NCI-H146 treated with DMSO at 0.1 percent for 48 hours (cell line): ENCODE measurements around the gene ASAH2B.

ENCODE experiments used
- DNase-seq: peaks from one replicate; lab custom pipeline; 2025; ENCODE audit not compliant: unreplicated experiment; lab: John Stamatoyannopoulos, UW

The ASAH2B gene

GRCh38 chr10:50796693-50797092 is 57.0 kb downstream of the ASAH2B start:
- no peak for DNase-seq

- no peak for DNase-seq
Measured at GRCh38 chr10:50798297-50798696, 58.6 kb downstream of the ASAH2B start.

- DNase-seq, result no peak
Measured at GRCh38 chr10:50799595-50799994, 59.9 kb downstream of the ASAH2B start.

- DNase-seq, result no peak
Measured at GRCh38 chr10:50805981-50806622, 66.4 kb downstream of the ASAH2B start.

- no peak for DNase-seq
Measured at GRCh38 chr10:50807851-50808776, 68.4 kb downstream of the ASAH2B start.
